ENCODE data around the gene PCDHA3. TPM values are rescaled to one million over a fixed set of nuclear protein-coding genes. Genes with fewer than 3 reads are reported as not detected.
"Not testable (repeated sequence)": the region's sequence is repeated elsewhere in the genome, so short reads cannot be mapped to it uniquely, and the experiment has no call there.

PCDHA3 gene
- total RNA-seq, 1 donor from 2014 or later = 0.24 TPM

DNA sequence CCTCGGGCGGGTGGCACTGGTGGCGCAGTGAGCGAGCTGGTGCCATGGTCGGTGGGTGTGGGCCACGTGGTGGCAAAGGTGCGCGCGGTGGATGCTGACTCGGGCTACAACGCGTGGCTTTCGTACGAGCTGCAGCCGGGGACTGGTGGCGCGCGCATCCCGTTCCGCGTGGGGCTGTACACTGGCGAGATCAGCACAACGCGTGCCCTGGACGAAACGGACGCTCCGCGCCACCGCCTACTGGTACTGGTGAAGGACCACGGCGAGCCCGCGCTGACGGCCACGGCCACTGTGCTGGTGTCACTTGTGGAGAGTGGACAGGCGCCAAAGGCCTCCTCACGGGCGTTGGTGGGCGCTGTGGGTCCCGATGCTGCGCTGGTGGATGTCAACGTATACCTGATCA is 8.0 kb downstream of the PCDHA3 start:
- Mint-ChIP-seq H3K27ac (no peak overlapping the region), H3K4me1 (ENCODE audit: unreplicated experiment) (peaks cover 9% of the 10 kb centered on the region), H3K27me3 (no peaks in the 10 kb centered on the region), H3K4me3 (peak overlapping the region; percentile 20), H3K36me3 (peaks cover 29% of the 10 kb centered on the region), H3K9me3 (peaks cover 16% of the 10 kb centered on the region)
- TF ChIP-seq, protein P1, sequence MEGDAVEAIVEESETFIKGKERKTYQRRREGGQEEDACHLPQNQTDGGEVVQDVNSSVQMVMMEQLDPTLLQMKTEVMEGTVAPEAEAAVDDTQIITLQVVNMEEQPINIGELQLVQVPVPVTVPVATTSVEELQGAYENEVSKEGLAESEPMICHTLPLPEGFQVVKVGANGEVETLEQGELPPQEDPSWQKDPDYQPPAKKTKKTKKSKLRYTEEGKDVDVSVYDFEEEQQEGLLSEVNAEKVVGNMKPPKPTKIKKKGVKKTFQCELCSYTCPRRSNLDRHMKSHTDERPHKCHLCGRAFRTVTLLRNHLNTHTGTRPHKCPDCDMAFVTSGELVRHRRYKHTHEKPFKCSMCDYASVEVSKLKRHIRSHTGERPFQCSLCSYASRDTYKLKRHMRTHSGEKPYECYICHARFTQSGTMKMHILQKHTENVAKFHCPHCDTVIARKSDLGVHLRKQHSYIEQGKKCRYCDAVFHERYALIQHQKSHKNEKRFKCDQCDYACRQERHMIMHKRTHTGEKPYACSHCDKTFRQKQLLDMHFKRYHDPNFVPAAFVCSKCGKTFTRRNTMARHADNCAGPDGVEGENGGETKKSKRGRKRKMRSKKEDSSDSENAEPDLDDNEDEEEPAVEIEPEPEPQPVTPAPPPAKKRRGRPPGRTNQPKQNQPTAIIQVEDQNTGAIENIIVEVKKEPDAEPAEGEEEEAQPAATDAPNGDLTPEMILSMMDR (conservative IDR thresholded peaks at IDR 0.05) = no peak
- DNase-seq (ENCODE audit: extremely low spot score, unreplicated experiment) = peak; percentile 67

DNA sequence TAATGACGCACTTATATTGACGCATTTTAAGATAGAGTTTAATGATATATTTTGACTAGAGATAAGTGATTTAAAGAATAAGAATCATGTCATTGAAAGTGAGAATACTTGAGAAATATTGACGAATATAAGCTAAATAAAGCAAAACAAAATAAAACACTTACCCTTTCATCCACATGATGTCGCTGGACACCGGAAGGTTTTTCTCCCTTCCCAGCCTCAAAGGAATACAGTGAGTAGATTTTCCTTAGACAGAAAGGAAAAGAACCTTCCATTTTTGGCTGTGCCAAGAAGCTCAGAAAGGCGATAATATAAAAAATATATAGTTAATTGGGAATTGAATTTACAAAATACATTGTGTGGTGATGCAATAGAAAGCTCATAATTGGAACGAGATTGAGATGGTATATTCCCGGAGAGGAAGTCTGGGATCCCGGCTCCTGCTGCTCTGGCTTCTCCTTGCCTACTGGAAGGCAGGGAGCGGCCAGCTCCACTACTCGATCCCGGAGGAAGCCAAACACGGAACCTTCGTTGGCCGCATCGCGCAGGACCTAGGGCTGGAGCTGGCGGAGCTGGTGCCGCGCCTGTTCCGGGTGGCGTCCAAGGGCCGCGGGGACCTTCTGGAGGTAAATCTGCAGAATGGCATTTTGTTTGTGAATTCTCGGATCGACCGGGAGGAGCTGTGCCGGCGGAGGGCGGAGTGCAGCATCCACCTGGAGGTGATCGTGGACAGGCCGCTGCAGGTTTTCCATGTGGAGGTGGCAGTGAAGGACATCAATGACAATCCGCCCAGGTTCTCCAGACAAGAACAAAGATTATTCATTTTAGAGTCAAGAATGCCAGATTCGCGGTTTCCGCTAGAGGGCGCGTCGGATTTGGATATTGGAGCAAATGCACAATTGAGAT is 20.8 kb downstream of the PCDHA3 start, which contains the start of gene PCDHA5:
Gene PCDHA5, plus strand, starts transcription at position 239 of the 906 bp plus-strand sequence.
- H3K4me1 Mint-ChIP-seq (ENCODE audit: unreplicated experiment) = no peaks in the 10 kb centered on the region
- no peak within 1 kb of the TSS for H3K27ac Mint-ChIP-seq
- peaks cover 4% of the 10 kb centered on the region for H3K9me3 Mint-ChIP-seq
- H3K4me3 Mint-ChIP-seq = no peak within 1 kb of the TSS
- H3K36me3 Mint-ChIP-seq = peaks cover 16% of the 10 kb centered on the region
- TF ChIP-seq, protein P1 (conservative IDR thresholded peaks at IDR 0.05) = no peak
- DNase-seq (ENCODE audit: extremely low spot score, unreplicated experiment) = no peak
- no peaks in the 10 kb centered on the region for H3K27me3 Mint-ChIP-seq

- peaks cover 16% of the 10 kb centered on the region for H3K36me3 Mint-ChIP-seq
Observed at GRCh38 chr5:140822281-140822629, 21.4 kb downstream of the PCDHA3 start.

GRCh38 chr5:140822969-140823368 is 22.1 kb downstream of the PCDHA3 start:
- not testable (repeated sequence) for H3K27me3 Mint-ChIP-seq; H3K27ac Mint-ChIP-seq; DNase-seq (ENCODE audit: extremely low spot score, unreplicated experiment); H3K4me3 Mint-ChIP-seq; H3K9me3 Mint-ChIP-seq; H3K4me1 Mint-ChIP-seq (ENCODE audit: unreplicated experiment)
- H3K36me3 Mint-ChIP-seq = peaks cover 16% of the 10 kb centered on the region

More at GRCh38 chr5:140822281-140822629, 21.4 kb downstream of the PCDHA3 start:
- Mint-ChIP-seq H3K4me1 (ENCODE audit: unreplicated experiment) (no peaks in the 10 kb centered on the region), H3K4me3 (no peak overlapping the region), H3K27ac (no peak overlapping the region), H3K27me3 (no peaks in the 10 kb centered on the region), H3K9me3 (peaks cover 4% of the 10 kb centered on the region)
- DNase-seq (ENCODE audit: extremely low spot score, unreplicated experiment) = no peak
- TF ChIP-seq, protein P1 (conservative IDR thresholded peaks at IDR 0.05) = no peak

DNA sequence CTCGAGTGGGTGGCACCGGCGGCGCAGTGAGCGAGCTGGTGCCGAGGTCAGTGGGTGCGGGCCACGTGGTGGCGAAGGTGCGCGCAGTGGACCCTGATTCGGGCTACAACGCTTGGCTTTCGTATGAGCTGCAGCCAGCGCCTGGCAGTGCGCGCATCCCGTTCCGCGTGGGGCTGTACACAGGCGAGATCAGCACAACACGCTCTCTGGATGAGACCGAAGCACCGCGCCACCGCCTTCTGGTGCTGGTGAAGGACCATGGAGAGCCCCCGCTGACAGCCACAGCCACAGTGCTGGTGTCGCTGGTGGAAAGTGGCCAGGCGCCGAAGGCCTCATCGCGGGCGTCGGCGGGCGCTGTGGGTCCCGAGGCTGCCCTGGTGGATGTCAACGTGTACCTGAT is 22.6 kb downstream of the PCDHA3 start:
- Mint-ChIP-seq H3K27me3 (no peaks in the 10 kb centered on the region), H3K27ac (no peak overlapping the region), H3K9me3 (peaks cover 3% of the 10 kb centered on the region), H3K4me1 (ENCODE audit: unreplicated experiment) (peaks cover 2% of the 10 kb centered on the region), H3K4me3 (no peak overlapping the region), H3K36me3 (peaks cover 18% of the 10 kb centered on the region)
- no peak for DNase-seq (ENCODE audit: extremely low spot score, unreplicated experiment)
- TF ChIP-seq, protein P1 (conservative IDR thresholded peaks at IDR 0.05) = no peak

DNA sequence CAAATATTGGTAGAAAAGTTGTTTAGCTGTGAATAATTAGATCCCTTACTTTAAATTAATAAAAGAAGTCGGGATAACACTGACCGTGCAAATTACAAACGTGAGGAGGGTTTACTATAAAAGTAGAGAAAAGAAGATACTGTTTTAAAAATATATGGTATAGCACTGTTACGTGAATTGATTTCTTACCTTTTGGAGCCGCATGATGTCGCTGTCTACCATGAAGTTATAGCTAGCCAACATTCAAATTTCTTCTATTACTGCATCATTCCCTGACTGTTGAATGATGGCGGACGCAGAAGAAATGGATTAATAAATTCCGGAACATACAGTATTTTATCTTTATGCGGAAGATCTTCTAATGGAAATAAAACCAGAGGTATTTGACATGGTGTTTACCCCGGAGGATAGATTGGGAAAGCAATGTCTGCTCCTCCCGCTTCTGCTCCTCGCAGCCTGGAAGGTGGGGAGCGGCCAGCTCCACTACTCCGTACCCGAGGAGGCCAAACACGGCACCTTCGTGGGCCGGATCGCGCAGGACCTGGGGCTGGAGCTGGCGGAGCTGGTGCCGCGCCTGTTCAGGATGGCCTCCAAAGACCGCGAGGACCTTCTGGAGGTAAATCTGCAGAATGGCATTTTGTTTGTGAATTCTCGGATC is 27.0 kb downstream of the PCDHA3 start, which contains the start of gene PCDHA6:
Gene PCDHA6, plus strand, starts transcription at position 257 of the 658 bp plus-strand sequence. Its CDS starts 132 bp downstream, at position 389.
- H3K9me3 Mint-ChIP-seq = peaks cover 11% of the 10 kb centered on the region
- H3K4me1 Mint-ChIP-seq (ENCODE audit: unreplicated experiment) = peaks cover 4% of the 10 kb centered on the region
- H3K27me3 Mint-ChIP-seq = no peaks in the 10 kb centered on the region
- H3K27ac Mint-ChIP-seq = peak within 1 kb of the TSS; percentile 87
- TF ChIP-seq, protein P1 (conservative IDR thresholded peaks at IDR 0.05) = peak; percentile 77
- no peak for DNase-seq (ENCODE audit: extremely low spot score, unreplicated experiment)
- peaks cover 31% of the 10 kb centered on the region for H3K36me3 Mint-ChIP-seq
- H3K4me3 Mint-ChIP-seq = peak within 1 kb of the TSS; percentile 92

All from type B pancreatic cell (in vitro differentiated cells).